ENCODE measurements around the gene LEF1. TPM values are rescaled to one million over a fixed set of nuclear protein-coding genes. Genes with fewer than 3 reads are reported as not detected.

Gene LEF1
- total RNA-seq: 1 to 10 TPM in 3 of 4 donors, not detected in 1; 1.5 to 2.6 (median 2.4) TPM

GRCh38 chr4:108168671-108169523, at the start of gene LEF1:
TSS of gene LEF1 (minus strand) at chr4:108168932. CDS start at chr4:108167767, 1,165 bp downstream.
- Histone ChIP-seq H3K9me3 (no peaks in the 10 kb centered on the region), H3K36me3 (no peaks in the 10 kb centered on the region), H3K27ac (no peak within 1 kb of the TSS), H3K27me3 (peaks cover 94% of the 10 kb centered on the region), H3K4me1 (peaks cover 0 to 57% (median 21%) of the 10 kb centered on the region in 3 donors), H3K4me3 (peak within 1 kb of the TSS; percentile 37 to 65)
- ATAC-seq: no peak
- 7 to 33% methylated on average over 2 to 17 of the region's 61 CpGs for WGBS, 2 donors (ENCODE audit: low coverage in 1 of 2)
- TF ChIP-seq EP300 (IDR thresholded peaks at IDR 0.05) (no peak), POLR2A (IDR thresholded peaks at IDR 0.05) (no peak), POLR2AphosphoS5 (IDR thresholded peaks at IDR 0.05) (no peak), CTCF (IDR thresholded peaks at IDR 0.05) (no peak)

GRCh38 chr4:108216510-108216909, 47.8 kb upstream of the LEF1 start:
- ATAC-seq: no peak
- Histone ChIP-seq H3K27ac (no peak overlapping the region), H3K9me3 (no peaks in the 10 kb centered on the region), H3K4me1 (no peaks in the 10 kb centered on the region), H3K27me3 (no peaks in the 10 kb centered on the region), H3K36me3 (no peaks in the 10 kb centered on the region), H3K4me3 (no peak overlapping the region)
- no peak for TF ChIP-seq EP300 (IDR thresholded peaks at IDR 0.05)
- no peak for TF ChIP-seq CTCF (IDR thresholded peaks at IDR 0.05)
- TF ChIP-seq POLR2A (IDR thresholded peaks at IDR 0.05): no peak
- no peak for TF ChIP-seq POLR2AphosphoS5 (IDR thresholded peaks at IDR 0.05)

- TF ChIP-seq EP300 (IDR thresholded peaks at IDR 0.05): no peak
- TF ChIP-seq POLR2A (IDR thresholded peaks at IDR 0.05): no peak
- no peak for TF ChIP-seq POLR2AphosphoS5 (IDR thresholded peaks at IDR 0.05)
- no peak for TF ChIP-seq CTCF (IDR thresholded peaks at IDR 0.05)
- Histone ChIP-seq H3K27me3 (no peaks in the 10 kb centered on the region), H3K4me3 (no peak overlapping the region), H3K4me1 (no peaks in the 10 kb centered on the region), H3K36me3 (no peaks in the 10 kb centered on the region), H3K9me3 (no peaks in the 10 kb centered on the region), H3K27ac (no peak overlapping the region)
- WGBS, 2 donors (ENCODE audit: low coverage in 1 of 2): 73 to 85% methylated on average over 3 to 4 of the region's 4 CpGs
- ATAC-seq: no peak
These were observed 46.3 kb upstream of the LEF1 start for GRCh38 chr4:108215055-108215454.

- Histone ChIP-seq H3K27ac (no peak overlapping the region), H3K9me3 (no peaks in the 10 kb centered on the region), H3K36me3 (no peaks in the 10 kb centered on the region), H3K27me3 (no peaks in the 10 kb centered on the region), H3K4me1 (no peaks in the 10 kb centered on the region), H3K4me3 (no peak overlapping the region)
- 84% methylated on average over 3 of the region's 4 CpGs; no CpG with 5 or more reads in 1 of the 2 donors for WGBS, 2 donors (ENCODE audit: low coverage in 1 of 2)
- TF ChIP-seq EP300 (IDR thresholded peaks at IDR 0.05) (no peak), CTCF (IDR thresholded peaks at IDR 0.05) (no peak), POLR2A (IDR thresholded peaks at IDR 0.05) (no peak), POLR2AphosphoS5 (IDR thresholded peaks at IDR 0.05) (no peak)
- no peak for ATAC-seq
These were observed 45.0 kb upstream of the LEF1 start for GRCh38 chr4:108213723-108214122.

- Histone ChIP-seq H3K4me1 (no peaks in the 10 kb centered on the region), H3K27me3 (no peaks in the 10 kb centered on the region), H3K9me3 (no peaks in the 10 kb centered on the region), H3K27ac (no peak overlapping the region), H3K36me3 (no peaks in the 10 kb centered on the region), H3K4me3 (no peak overlapping the region)
- ATAC-seq: no peak
- WGBS, 2 donors (ENCODE audit: low coverage in 1 of 2): 80% methylated on average over 2 of the region's 3 CpGs; no CpG with 5 or more reads in 1 of the 2 donors
- TF ChIP-seq CTCF (IDR thresholded peaks at IDR 0.05) (no peak), POLR2AphosphoS5 (IDR thresholded peaks at IDR 0.05) (no peak), EP300 (IDR thresholded peaks at IDR 0.05) (no peak), POLR2A (IDR thresholded peaks at IDR 0.05) (no peak)
These were observed 44.6 kb upstream of the LEF1 start for GRCh38 chr4:108213308-108213707.
